ENCODE results near the gene SCARB2.

SCARB2 gene

DNA sequence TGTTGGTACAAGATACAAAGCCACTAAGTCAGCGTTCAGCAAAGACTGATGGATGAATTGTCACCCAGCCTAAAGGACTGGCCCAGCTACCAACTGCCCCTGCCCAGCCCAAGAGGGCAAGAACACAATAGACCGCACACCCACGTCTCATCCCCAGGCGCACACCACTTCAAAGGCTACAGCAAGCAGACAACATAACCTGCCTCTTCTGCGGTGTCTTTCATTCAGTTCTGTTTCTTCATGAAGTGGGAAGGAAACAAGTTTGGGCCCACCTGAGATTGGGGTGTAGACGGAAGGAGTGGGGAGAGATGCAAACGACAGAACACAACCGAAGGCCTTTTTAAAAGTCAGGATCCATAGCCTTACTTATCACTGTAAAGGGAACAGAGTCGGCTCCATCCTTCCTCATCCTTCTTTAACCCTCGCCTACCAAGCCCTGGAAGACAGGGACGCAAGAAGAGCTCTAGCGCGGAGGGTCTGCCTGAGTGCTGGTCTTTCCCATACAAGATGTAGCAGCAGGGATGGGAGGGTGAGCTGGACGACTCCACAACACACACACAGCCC, 691 bp downstream of the SCARB2 start:
- H3K4me2 ChIP-seq: peak overlapping the region; percentile 83
- H4K20me1 ChIP-seq (ENCODE audit: insufficient read depth): no peaks in the 10 kb centered on the region
- H3K27ac ChIP-seq: peak overlapping the region; percentile 84
- TF ChIP-seq, protein P1, sequence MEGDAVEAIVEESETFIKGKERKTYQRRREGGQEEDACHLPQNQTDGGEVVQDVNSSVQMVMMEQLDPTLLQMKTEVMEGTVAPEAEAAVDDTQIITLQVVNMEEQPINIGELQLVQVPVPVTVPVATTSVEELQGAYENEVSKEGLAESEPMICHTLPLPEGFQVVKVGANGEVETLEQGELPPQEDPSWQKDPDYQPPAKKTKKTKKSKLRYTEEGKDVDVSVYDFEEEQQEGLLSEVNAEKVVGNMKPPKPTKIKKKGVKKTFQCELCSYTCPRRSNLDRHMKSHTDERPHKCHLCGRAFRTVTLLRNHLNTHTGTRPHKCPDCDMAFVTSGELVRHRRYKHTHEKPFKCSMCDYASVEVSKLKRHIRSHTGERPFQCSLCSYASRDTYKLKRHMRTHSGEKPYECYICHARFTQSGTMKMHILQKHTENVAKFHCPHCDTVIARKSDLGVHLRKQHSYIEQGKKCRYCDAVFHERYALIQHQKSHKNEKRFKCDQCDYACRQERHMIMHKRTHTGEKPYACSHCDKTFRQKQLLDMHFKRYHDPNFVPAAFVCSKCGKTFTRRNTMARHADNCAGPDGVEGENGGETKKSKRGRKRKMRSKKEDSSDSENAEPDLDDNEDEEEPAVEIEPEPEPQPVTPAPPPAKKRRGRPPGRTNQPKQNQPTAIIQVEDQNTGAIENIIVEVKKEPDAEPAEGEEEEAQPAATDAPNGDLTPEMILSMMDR (conservative IDR thresholded peaks at IDR 0.05; ENCODE audit: low read depth, low read length): no peak
- H3K36me3 ChIP-seq (ENCODE audit: insufficient read depth): no peaks in the 10 kb centered on the region
- peak overlapping the region; percentile 80 for H3K9ac ChIP-seq
- peaks cover 63% of the 10 kb centered on the region for H3K79me2 ChIP-seq (ENCODE audit: insufficient read depth, low read depth)
- H3K4me3 ChIP-seq (IDR thresholded peaks at IDR 0.05; ENCODE audit: insufficient read depth, low read depth, low read length): peak overlapping the region; percentile 94
- no peaks in the 10 kb centered on the region for H3K27me3 ChIP-seq (ENCODE audit: insufficient read depth, low read depth)
- H2AFZ ChIP-seq (ENCODE audit: low read depth): peak overlapping the region; percentile 40; the same call in 1 of the 2 replicates
- peaks cover 83% of the 10 kb centered on the region for H3K4me1 ChIP-seq (ENCODE audit: low read depth, poor library complexity, severe bottlenecking)

- H3K4me2 ChIP-seq: peak overlapping the region; percentile 83
- no peaks in the 10 kb centered on the region for H3K27me3 ChIP-seq (ENCODE audit: insufficient read depth, low read depth)
- no peaks in the 10 kb centered on the region for H4K20me1 ChIP-seq (ENCODE audit: insufficient read depth)
- H3K27ac ChIP-seq: peak overlapping the region; percentile 84
- no peak overlapping the region for H2AFZ ChIP-seq (ENCODE audit: low read depth)
- H3K79me2 ChIP-seq (ENCODE audit: insufficient read depth, low read depth): peaks cover 72% of the 10 kb centered on the region
- H3K4me1 ChIP-seq (ENCODE audit: low read depth, poor library complexity, severe bottlenecking): peaks cover 83% of the 10 kb centered on the region
- no peaks in the 10 kb centered on the region for H3K36me3 ChIP-seq (ENCODE audit: insufficient read depth)
- TF ChIP-seq, protein P1 (conservative IDR thresholded peaks at IDR 0.05; ENCODE audit: low read depth, low read length): no peak
- peak overlapping the region; percentile 94 for H3K4me3 ChIP-seq (IDR thresholded peaks at IDR 0.05; ENCODE audit: insufficient read depth, low read depth, low read length)
- peak overlapping the region; percentile 80; the same call in 1 of the 2 replicates for H3K9ac ChIP-seq
Observed at GRCh38 chr4:76211769-76212708, 1.6 kb downstream of the SCARB2 start.

DNA sequence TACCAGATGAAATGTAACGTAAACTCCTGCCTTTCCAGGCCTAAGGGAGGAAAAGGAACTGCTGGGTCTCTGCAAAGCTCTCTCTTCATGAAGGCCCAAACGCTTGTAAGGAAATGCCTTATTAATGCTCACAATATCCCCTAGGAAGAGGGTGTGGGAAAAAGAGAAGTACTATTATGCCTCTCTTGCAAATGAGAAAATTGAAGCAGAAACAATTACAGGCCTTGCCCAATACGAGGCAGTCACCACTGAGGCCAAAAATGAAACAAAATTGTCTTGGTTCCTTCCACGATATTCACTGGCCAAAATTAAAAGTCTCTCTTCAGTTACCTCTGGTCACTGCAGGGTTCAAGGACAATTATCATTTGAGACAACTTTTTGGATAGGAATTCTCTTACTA, 3.2 kb downstream of the SCARB2 start:
- Histone ChIP-seq H4K20me1 (ENCODE audit: insufficient read depth) (no peaks in the 10 kb centered on the region), H3K27me3 (ENCODE audit: insufficient read depth, low read depth) (no peaks in the 10 kb centered on the region), H2AFZ (ENCODE audit: low read depth) (no peak overlapping the region), H3K4me2 (peak overlapping the region; percentile 83; the same call in 1 of the 2 replicates), H3K4me3 (IDR thresholded peaks at IDR 0.05; ENCODE audit: insufficient read depth, low read depth, low read length) (no peak overlapping the region), H3K36me3 (ENCODE audit: insufficient read depth) (no peaks in the 10 kb centered on the region), H3K9ac (no peak overlapping the region), H3K27ac (no peak overlapping the region), H3K79me2 (ENCODE audit: insufficient read depth, low read depth) (peaks cover 88% of the 10 kb centered on the region), H3K4me1 (ENCODE audit: low read depth, poor library complexity, severe bottlenecking) (peaks cover 83% of the 10 kb centered on the region)
- TF ChIP-seq, protein P1 (conservative IDR thresholded peaks at IDR 0.05; ENCODE audit: low read depth, low read length): no peak

DNA sequence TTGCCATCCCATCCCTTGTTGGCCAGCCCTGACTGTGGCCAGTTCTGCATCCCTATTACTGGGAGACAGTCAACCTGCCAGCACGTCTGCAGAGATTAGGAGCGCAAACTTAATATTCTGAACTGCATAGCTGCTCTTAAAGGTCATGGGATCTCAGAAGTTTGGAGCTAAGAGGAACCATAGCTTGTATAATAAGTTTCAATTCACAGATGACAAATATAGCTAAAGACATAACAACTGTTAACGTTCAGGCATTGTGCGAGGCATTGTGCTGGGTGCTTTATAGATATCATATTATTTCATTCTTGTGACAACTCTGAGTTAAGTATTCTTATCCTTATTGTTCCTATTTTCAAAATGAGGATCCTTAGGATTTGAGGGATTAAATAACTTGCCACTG, 3.7 kb downstream of the SCARB2 start:
- H3K79me2 ChIP-seq (ENCODE audit: insufficient read depth, low read depth): peaks cover 94% of the 10 kb centered on the region
- no peaks in the 10 kb centered on the region for H3K36me3 ChIP-seq (ENCODE audit: insufficient read depth)
- no peak overlapping the region for H2AFZ ChIP-seq (ENCODE audit: low read depth)
- H3K27me3 ChIP-seq (ENCODE audit: insufficient read depth, low read depth): no peaks in the 10 kb centered on the region
- H4K20me1 ChIP-seq (ENCODE audit: insufficient read depth): no peaks in the 10 kb centered on the region
- no peak overlapping the region; the same call in 1 of the 2 replicates for H3K4me2 ChIP-seq
- H3K4me3 ChIP-seq (IDR thresholded peaks at IDR 0.05; ENCODE audit: insufficient read depth, low read depth, low read length): no peak overlapping the region
- TF ChIP-seq, protein P1 (conservative IDR thresholded peaks at IDR 0.05; ENCODE audit: low read depth, low read length): no peak
- H3K4me1 ChIP-seq (ENCODE audit: low read depth, poor library complexity, severe bottlenecking): peaks cover 83% of the 10 kb centered on the region
- no peak overlapping the region for H3K27ac ChIP-seq
- no peak overlapping the region for H3K9ac ChIP-seq

Measured in KMS-11 (cell line).